ENCODE measurements around the gene ELAC2. TPM values are rescaled to one million over a fixed set of nuclear protein-coding genes. Genes with fewer than 3 reads are reported as not detected.

Gene ELAC2
- total and polyA plus RNA-seq, 5 donors from 2014 or later: 47.3 to 62.5 (median 49.8) TPM

Other genes starting within 250 kb of the ELAC2 start
- not detected for gene ARHGAP44, start 228.5 kb downstream of the ELAC2 start, total RNA-seq
- gene ARHGAP44, start 228.5 kb downstream of the ELAC2 start, polyA plus RNA-seq: under 1 TPM in 2 of 4 donors, not detected in 2; 0.10 to 0.95 TPM

Data from CD4-positive, CD25-positive, alpha-beta regulatory T cell (primary cell).